ENCODE measurements around the gene PRR13.
"Not testable (repeated sequence)": the region's sequence is repeated elsewhere in the genome, so short reads cannot be mapped to it uniquely, and the experiment has no call there.

The PRR13 gene, protein sequence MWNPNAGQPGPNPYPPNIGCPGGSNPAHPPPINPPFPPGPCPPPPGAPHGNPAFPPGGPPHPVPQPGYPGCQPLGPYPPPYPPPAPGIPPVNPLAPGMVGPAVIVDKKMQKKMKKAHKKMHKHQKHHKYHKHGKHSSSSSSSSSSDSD

DNA sequence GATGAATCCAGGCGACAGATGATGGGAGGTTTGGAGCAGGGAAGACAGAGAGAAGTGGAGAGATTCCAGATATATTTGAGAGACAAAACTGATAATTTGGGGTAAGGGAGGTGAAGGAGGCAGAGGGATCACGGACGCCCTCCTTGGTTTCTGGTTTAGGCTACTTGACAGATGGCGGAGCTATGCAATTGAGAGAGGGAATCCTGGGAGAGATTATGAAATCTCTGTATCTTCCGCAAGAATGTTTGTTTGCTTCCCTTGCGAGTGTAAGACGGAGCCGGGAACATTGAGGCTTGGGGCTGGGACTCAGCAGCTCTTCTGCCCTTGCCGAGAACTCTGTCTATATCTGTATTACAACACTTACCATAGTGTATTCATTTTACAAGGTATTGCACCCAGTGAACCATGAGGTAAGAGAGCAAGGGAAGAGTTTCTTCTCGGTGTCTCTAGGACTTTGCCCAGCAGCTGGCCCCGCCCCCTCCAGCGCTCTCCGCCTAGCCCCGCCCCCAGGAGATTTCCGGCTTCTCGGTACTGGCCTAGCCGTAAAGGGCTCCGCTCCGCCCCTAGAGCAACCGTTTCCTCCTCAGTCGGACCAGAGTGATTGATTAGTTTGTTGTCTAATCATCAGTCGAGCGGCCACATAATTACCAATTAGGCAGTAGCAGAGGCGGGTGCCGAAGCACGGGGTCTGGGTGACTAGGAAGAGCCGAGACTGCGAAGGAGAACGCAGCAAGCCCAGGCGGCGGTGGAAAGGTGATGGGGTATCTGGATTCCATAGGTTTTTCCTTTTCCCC lies at the start of gene PRR13:
Gene PRR13 (plus strand): TSS at position 695 of the 794 bp plus-strand sequence. CDS start 981 bp downstream, outside the sequence.
- peak; percentile 99 for DNase-seq

- DNase-seq = no peak
These were observed 41.6 kb upstream of the PRR13 start for GRCh38 chr12:53399896-53400295.

- not testable (repeated sequence) for DNase-seq
These were observed 39.2 kb upstream of the PRR13 start for GRCh38 chr12:53402351-53402750.

GRCh38 chr12:53402871-53403270 lies 38.7 kb upstream of the PRR13 start:
- DNase-seq = no peak

GRCh38 chr12:53410951-53411350 lies 30.6 kb upstream of the PRR13 start:
- DNase-seq = no peak

DNA sequence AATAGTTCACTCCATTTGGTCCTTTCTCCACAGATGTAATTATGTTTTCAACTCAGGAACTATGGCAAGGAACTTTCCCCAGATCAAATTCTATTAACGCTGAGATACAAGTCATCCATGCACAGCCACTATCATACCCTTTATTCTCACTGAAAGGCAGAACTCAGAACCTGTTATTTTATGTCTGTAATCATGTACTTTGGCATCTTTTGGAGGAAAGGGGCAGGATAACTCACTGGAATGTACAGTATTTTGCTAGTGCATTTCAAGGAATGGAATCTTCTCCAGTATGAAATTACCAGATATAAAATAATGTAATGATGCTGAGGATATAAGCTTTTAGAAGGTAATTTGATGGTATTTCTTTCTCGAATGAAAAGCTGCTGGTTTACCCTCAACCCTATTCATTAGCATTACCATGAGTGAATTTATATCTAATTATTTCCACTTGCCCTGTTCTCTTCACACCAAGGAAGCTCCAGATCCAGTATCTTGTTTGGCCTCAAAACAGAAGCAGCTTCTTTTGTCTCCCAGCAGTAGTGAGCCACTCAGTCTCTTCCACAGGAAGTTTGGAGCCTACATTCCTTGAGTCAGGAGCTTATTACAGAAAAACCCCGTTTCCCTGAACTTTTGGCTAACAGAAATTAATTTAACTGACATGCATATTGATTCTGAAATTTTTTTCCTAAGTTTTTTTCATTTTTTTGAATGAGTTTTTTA lies 27.9 kb upstream of the PRR13 start:
- DNase-seq = no peak

DNA sequence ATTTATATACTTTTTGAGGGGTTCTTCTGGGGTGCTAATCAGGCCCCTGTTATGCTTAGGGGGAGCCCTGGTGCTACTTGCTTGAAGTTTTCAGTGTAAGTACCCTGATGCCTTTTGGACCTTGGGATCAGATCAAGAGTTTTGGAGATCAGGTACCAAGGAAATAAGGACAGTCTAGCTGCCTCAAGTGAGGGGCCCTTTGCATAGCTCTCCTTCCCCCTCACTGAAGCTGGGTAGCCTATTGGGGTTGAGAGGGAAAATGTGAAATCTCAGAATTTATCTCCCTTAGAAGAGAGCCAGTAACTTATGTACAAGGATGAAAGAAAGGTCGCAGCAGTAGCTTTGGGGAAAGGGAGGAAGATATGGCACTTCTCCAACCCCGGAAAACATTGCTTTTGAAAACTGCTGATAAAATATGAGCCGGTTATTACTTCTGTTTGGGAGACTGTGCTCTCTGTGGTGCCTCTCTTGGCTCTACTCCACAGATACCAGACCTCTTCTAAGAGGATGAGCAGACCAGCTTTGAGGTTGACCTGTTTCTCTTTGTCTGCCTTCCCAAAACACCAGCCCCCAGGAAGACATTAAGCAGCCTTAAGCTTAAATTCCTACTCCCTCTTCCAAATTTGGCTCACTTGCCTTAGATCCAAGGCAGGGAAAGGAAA lies 26.6 kb upstream of the PRR13 start:
- no peak for DNase-seq

GRCh38 chr12:53415752-53416389 lies 25.7 kb upstream of the PRR13 start:
- not testable (repeated sequence) for DNase-seq

- DNase-seq = not testable (repeated sequence)
These were observed 24.2 kb upstream of the PRR13 start for GRCh38 chr12:53417291-53417816.

DNA sequence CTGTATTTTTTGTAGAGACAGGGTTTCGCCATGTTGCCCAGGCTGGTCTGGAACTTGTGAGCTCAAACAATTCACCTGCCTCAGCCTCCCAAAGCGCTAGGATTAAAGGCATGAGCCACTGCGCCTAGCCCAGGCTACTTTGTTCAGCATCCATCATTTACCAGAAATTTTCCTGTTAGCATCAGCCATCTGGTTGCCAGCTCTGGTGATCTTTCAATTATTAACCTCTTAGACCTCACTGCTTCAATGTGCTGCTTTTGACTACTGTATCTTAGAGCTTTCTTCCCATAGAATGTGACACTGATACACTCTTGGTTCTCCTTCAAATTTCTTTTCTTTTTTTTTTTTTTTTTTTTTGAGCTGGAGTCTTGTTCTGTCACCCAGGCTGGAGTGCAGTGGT lies 23.3 kb upstream of the PRR13 start:
- peak in 1 of 2 experiments; percentile 29 for DNase-seq

DNA sequence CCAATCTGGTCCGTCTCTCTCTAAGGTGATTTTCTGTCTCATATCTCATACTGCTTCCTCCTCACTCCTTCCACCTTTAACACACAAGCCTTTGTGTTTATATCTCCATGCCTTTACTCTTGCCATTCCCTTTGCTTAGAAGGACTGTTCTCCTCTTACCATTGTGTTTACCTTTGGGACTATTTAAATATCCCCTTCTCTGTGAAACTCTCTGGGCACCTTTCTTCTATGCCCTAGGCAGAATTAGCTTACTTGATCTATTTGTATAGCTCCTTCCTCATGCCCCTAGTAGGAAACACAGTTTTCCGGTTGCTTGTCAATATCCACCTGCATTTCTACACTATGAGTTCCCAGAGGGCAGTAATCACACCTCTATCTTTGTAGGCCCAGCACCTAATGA lies 21.8 kb upstream of the PRR13 start:
- DNase-seq = peak; percentile 67 to 79

GRCh38 chr12:53422247-53422646 lies 19.3 kb upstream of the PRR13 start:
- not testable (repeated sequence) for DNase-seq

DNA sequence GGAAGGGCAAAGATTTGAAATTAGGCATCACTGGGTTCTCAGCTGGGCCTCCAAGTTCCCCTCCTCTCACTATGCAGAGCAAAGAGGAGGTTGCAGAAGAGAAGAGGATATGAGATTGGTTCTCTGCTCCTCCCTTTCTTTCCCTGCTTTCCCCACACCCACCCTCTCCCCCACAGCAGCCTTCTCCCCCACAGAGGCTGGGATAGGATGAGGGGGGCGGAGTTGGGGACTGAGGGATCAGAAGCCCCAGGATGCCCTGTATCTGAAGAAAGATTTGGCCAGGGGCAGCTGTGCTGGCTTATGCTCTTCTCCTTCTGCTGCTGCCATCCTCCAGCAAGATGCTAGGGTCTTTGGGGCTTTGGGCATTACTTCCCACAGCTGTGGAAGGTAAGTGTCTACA lies 17.9 kb upstream of the PRR13 start, which contains the start of gene AMHR2:
Gene AMHR2 (plus strand): TSS at position 259 of the 400 bp plus-strand sequence. CDS start 80 bp downstream, at position 339.
- DNase-seq = no peak

DNA sequence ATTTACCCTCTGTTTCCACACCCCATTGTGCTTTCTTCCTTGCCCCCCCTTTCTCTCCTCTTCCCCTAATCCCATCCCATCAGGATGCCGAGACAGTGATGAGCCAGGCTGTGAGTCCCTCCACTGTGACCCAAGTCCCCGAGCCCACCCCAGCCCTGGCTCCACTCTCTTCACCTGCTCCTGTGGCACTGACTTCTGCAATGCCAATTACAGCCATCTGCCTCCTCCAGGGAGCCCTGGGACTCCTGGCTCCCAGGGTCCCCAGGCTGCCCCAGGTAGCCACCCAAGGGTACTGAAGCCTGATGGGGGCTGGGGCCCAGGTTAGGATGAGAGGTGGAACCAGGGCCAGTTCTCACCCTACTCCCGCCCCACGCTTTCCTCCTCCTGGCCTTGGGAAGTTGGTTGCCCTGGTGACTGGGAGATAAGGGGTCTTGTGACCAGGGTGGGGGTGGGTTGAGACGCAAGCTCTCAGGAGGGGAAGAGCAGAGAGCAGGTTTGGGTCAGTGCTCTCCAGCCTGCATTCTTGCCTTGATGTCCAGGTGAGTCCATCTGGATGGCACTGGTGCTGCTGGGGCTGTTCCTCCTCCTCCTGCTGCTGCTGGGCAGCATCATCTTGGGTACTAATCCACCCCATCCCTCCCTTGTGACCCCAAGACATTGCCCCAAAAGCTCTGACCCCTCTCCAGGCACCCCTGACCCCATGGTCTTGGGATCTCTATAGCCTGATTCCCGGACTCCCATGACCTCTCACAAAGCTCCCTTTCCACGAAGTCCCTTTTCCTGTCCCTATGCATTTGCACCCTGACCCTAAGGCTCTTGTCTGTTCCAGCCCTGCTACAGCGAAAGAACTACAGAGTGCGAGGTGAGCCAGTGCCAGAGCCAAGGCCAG lies 16.7 kb upstream of the PRR13 start:
- DNase-seq = no peak

GRCh38 chr12:53425515-53426150 lies 15.9 kb upstream of the PRR13 start:
- no peak for DNase-seq

- DNase-seq = no peak
These were observed 13.5 kb upstream of the PRR13 start for GRCh38 chr12:53427905-53428594.

- DNase-seq = no peak
These were observed 12.8 kb upstream of the PRR13 start for GRCh38 chr12:53428741-53429140.

GRCh38 chr12:53430116-53430515 lies 11.4 kb upstream of the PRR13 start:
- no peak for DNase-seq

DNA sequence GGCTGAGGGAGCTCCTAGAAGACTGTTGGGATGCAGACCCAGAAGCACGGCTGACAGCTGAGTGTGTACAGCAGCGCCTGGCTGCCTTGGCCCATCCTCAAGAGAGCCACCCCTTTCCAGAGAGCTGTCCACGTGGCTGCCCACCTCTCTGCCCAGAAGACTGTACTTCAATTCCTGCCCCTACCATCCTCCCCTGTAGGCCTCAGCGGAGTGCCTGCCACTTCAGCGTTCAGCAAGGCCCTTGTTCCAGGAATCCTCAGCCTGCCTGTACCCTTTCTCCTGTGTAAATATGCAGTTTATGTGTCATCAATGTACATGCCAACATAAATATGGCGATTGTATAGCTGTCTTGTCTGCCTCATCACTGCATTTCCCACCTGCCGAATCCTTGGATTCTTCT lies 10.3 kb upstream of the PRR13 start:
- no peak for DNase-seq

GRCh38 chr12:53435326-53435725 lies 6.2 kb upstream of the PRR13 start:
- DNase-seq = not testable (repeated sequence)
